Mesendoderm (in vitro differentiated cells): Measurements from ENCODE around the gene MT1X.

Source experiments
- DNase-seq: peaks from one replicate; pipeline ENCODE4 v3.0.0; 2013
- H2AK5ac ChIP-seq: 2 replicates; pipeline ENCODE4 v1.6.1; 2013; ENCODE audit warnings: low read length, inconsistent platforms
- H2BK120ac ChIP-seq: 2 replicates; pipeline ENCODE4 v1.6.1; 2013; ENCODE audit warnings: low read depth, mild to moderate bottlenecking, low read length, moderate library complexity, mixed read lengths
- H2BK15ac ChIP-seq: replicated peaks from 2 replicates; pipeline ENCODE4 v1.6.1; 2013; ENCODE audit warnings: low read depth, mild to moderate bottlenecking, moderate library complexity
- H2BK5ac ChIP-seq: 2 replicates; pipeline ENCODE4 v1.6.1; 2013; ENCODE audit warnings: low read length, inconsistent platforms
- H3K18ac ChIP-seq: 2 replicates; pipeline ENCODE4 v1.6.1; 2013; ENCODE audit warnings: mild to moderate bottlenecking, low read length, mixed read lengths
- H3K23ac ChIP-seq: one replicate; pipeline ENCODE4 v1.6.1; 2013; ENCODE audit warnings: low read length
- H3K27ac ChIP-seq: 2 replicates; pipeline ENCODE4 v1.5.1; 2013; ENCODE audit warnings: low read depth, mild to moderate bottlenecking, inconsistent platforms, low read length, moderate library complexity
- H3K27me3 ChIP-seq: 2 replicates; pipeline ENCODE4 v1.6.1; 2013; ENCODE audit warnings: low read length, control low read depth, mild to moderate bottlenecking, inconsistent platforms; ENCODE audit not compliant: insufficient read depth, poor library complexity
- H3K36me3 ChIP-seq: 2 replicates; pipeline ENCODE4 v1.6.1; 2013; ENCODE audit warnings: low read length, inconsistent platforms; ENCODE audit not compliant: control insufficient read depth, insufficient read depth
- H3K4ac ChIP-seq: one replicate; pipeline ENCODE4 v1.6.1; 2013; ENCODE audit warnings: low read depth, mild to moderate bottlenecking, low read length, moderate library complexity
- H3K4me1 ChIP-seq: 2 replicates; pipeline ENCODE4 v1.6.1; 2013; ENCODE audit warnings: low read depth, low read length, inconsistent platforms; ENCODE audit not compliant: control insufficient read depth
- H3K4me2 ChIP-seq: 2 replicates; pipeline ENCODE4 v1.6.1; 2013; ENCODE audit warnings: low read length
- H3K4me3 ChIP-seq: 2 replicates; pipeline ENCODE4 v1.5.1; 2013; ENCODE audit warnings: mild to moderate bottlenecking, low read length
- H3K56ac ChIP-seq: one replicate; pipeline ENCODE4 v1.6.1; 2013; ENCODE audit warnings: low read length
- H3K79me1 ChIP-seq: 2 replicates; pipeline ENCODE4 v1.6.1; 2013; ENCODE audit warnings: low read length, inconsistent platforms
- H3K79me2 ChIP-seq: 2 replicates; pipeline ENCODE4 v1.6.1; 2013; ENCODE audit warnings: mild to moderate bottlenecking, low read length; ENCODE audit not compliant: control insufficient read depth, insufficient read depth
- H3K9ac ChIP-seq: 2 replicates; pipeline ENCODE4 v1.6.1; 2013; ENCODE audit warnings: low read length, inconsistent platforms
- H4K5ac ChIP-seq: one replicate; pipeline ENCODE4 v1.6.1; 2013; ENCODE audit warnings: low read length
- H4K8ac ChIP-seq: one replicate; pipeline ENCODE4 v1.6.1; 2013; ENCODE audit warnings: low read depth, mild to moderate bottlenecking, control low read depth, low read length, moderate library complexity
- WGBS: extraction: QIAGEN DNeasy Blood & Tissue Kit; methylation state at CpG from one replicate; pipeline ENCODE4 v1.1.7; 2013; ENCODE audit warnings: low lambda C conversion rate, missing lambda C conversion rate; ENCODE audit not compliant: insufficient coverage; ENCODE audit errors: extremely low coverage; 5-methylcytosine and 5-hydroxymethylcytosine counted together

Gene MT1X

GRCh38 chr16:56649271-56649670 lies 33.0 kb upstream of the MT1X start:
- Histone ChIP-seq H4K8ac (no peak overlapping the region), H3K23ac (no peak overlapping the region), H2BK15ac (no peak overlapping the region), H2BK120ac (no peak overlapping the region), H2BK5ac (no peak overlapping the region), H3K9ac (no peak overlapping the region), H3K18ac (no peak overlapping the region), H3K56ac (no peak overlapping the region), H3K4me2 (no peak overlapping the region), H3K79me2 (no peaks in the 10 kb centered on the region), H3K27me3 (peaks cover 49% of the 10 kb centered on the region), H3K36me3 (no peaks in the 10 kb centered on the region), H3K27ac (no peak overlapping the region), H3K4me3 (no peak overlapping the region), H3K4me1 (no peaks in the 10 kb centered on the region), H3K4ac (no peak overlapping the region), H3K79me1 (no peaks in the 10 kb centered on the region), H2AK5ac (no peak overlapping the region), H4K5ac (no peak overlapping the region)
- no CpG with 5 or more reads among the region's 2 CpGs for WGBS
- DNase-seq: no peak

- Histone ChIP-seq H4K8ac (no peak overlapping the region), H2BK5ac (no peak overlapping the region), H3K23ac (no peak overlapping the region), H3K27ac (no peak overlapping the region), H3K36me3 (no peaks in the 10 kb centered on the region), H3K56ac (no peak overlapping the region), H3K27me3 (peaks cover 44% of the 10 kb centered on the region), H4K5ac (no peak overlapping the region), H2BK15ac (no peak overlapping the region), H3K18ac (no peak overlapping the region), H3K9ac (no peak overlapping the region), H3K4me1 (no peaks in the 10 kb centered on the region), H2BK120ac (no peak overlapping the region), H3K4me3 (no peak overlapping the region), H3K79me1 (no peaks in the 10 kb centered on the region), H2AK5ac (no peak overlapping the region), H3K79me2 (no peaks in the 10 kb centered on the region), H3K4me2 (no peak overlapping the region), H3K4ac (no peak overlapping the region)
- WGBS: no CpG with 5 or more reads among the region's 3 CpGs
- no peak for DNase-seq
These were observed 32.5 kb upstream of the MT1X start for GRCh38 chr16:56649820-56650219.

- Histone ChIP-seq H3K18ac (no peak within 1 kb of the TSS), H2BK15ac (no peak within 1 kb of the TSS), H3K4ac (no peak within 1 kb of the TSS), H3K27me3 (peaks cover 28% of the 10 kb centered on the region), H3K9ac (no peak within 1 kb of the TSS), H3K27ac (no peak within 1 kb of the TSS), H3K79me2 (no peaks in the 10 kb centered on the region), H3K23ac (no peak within 1 kb of the TSS), H3K4me2 (no peak within 1 kb of the TSS), H4K5ac (no peak within 1 kb of the TSS), H2AK5ac (no peak within 1 kb of the TSS), H4K8ac (no peak within 1 kb of the TSS), H3K56ac (no peak within 1 kb of the TSS), H2BK120ac (no peak within 1 kb of the TSS), H2BK5ac (no peak within 1 kb of the TSS), H3K4me1 (no peaks in the 10 kb centered on the region), H3K36me3 (no peaks in the 10 kb centered on the region), H3K79me1 (no peaks in the 10 kb centered on the region), H3K4me3 (no peak within 1 kb of the TSS)
- DNase-seq: no peak
- WGBS: no CpG with 5 or more reads among the region's 7 CpGs
These were observed 30.7 kb upstream of the MT1X start, which contains the start of gene MT1B for GRCh38 chr16:56651586-56651985. TSS of gene MT1B (plus strand) at chr16:56651886. CDS start at chr16:56651954, 68 bp downstream.

GRCh38 chr16:56652600-56652999 lies 29.7 kb upstream of the MT1X start:
- Histone ChIP-seq H3K23ac (no peak overlapping the region), H2BK120ac (no peak overlapping the region), H3K4me3 (no peak overlapping the region), H3K36me3 (no peaks in the 10 kb centered on the region), H3K18ac (no peak overlapping the region), H3K79me2 (no peaks in the 10 kb centered on the region), H2AK5ac (no peak overlapping the region), H2BK5ac (no peak overlapping the region), H4K8ac (no peak overlapping the region), H3K27me3 (peaks cover 19% of the 10 kb centered on the region), H3K27ac (no peak overlapping the region), H3K4ac (no peak overlapping the region), H3K9ac (no peak overlapping the region), H3K4me2 (no peak overlapping the region), H3K79me1 (no peaks in the 10 kb centered on the region), H4K5ac (no peak overlapping the region), H2BK15ac (no peak overlapping the region), H3K56ac (no peak overlapping the region), H3K4me1 (no peaks in the 10 kb centered on the region)
- no peak for DNase-seq
- WGBS: no CpG with 5 or more reads among the region's 1 CpG

GRCh38 chr16:56653218-56653617 lies 29.1 kb upstream of the MT1X start:
- no peak overlapping the region for H2BK15ac ChIP-seq
- H3K27me3 ChIP-seq: peaks cover 15% of the 10 kb centered on the region
- peaks cover 2% of the 10 kb centered on the region for H3K4me1 ChIP-seq
- no peak overlapping the region for H3K4me2 ChIP-seq
- H3K27ac ChIP-seq: no peak overlapping the region
- H2BK5ac ChIP-seq: no peak overlapping the region
- DNase-seq: no peak
- H2AK5ac ChIP-seq: no peak overlapping the region
- H4K8ac ChIP-seq: no peak overlapping the region
- no peak overlapping the region for H2BK120ac ChIP-seq
- WGBS: no CpG with 5 or more reads among the region's 7 CpGs
- H3K36me3 ChIP-seq: no peaks in the 10 kb centered on the region
- no peak overlapping the region for H3K23ac ChIP-seq
- no peaks in the 10 kb centered on the region for H3K79me1 ChIP-seq
- H3K79me2 ChIP-seq: no peaks in the 10 kb centered on the region
- H3K9ac ChIP-seq: no peak overlapping the region
- no peak overlapping the region for H4K5ac ChIP-seq
- no peak overlapping the region for H3K56ac ChIP-seq
- H3K18ac ChIP-seq: no peak overlapping the region
- no peak overlapping the region for H3K4me3 ChIP-seq
- no peak overlapping the region for H3K4ac ChIP-seq

GRCh38 chr16:56657555-56658326 lies 24.5 kb upstream of the MT1X start, which contains the start of gene MT1F:
TSS of gene MT1F (plus strand) at chr16:56657959. CDS start at chr16:56658059, 100 bp downstream.
- H4K8ac ChIP-seq: no peak within 1 kb of the TSS
- H4K5ac ChIP-seq: no peak within 1 kb of the TSS
- H2AK5ac ChIP-seq: no peak within 1 kb of the TSS
- H3K27ac ChIP-seq: no peak within 1 kb of the TSS
- no peaks in the 10 kb centered on the region for H3K36me3 ChIP-seq
- no peak within 1 kb of the TSS for H2BK120ac ChIP-seq
- peak within 1 kb of the TSS; percentile 90 for H3K56ac ChIP-seq
- H3K4me1 ChIP-seq: peaks cover 2% of the 10 kb centered on the region
- no peak within 1 kb of the TSS for H3K18ac ChIP-seq
- no peaks in the 10 kb centered on the region for H3K79me1 ChIP-seq
- no peak within 1 kb of the TSS for H2BK15ac ChIP-seq
- H3K4ac ChIP-seq: no peak within 1 kb of the TSS
- DNase-seq: peak; percentile 90
- H3K27me3 ChIP-seq: peaks cover 45% of the 10 kb centered on the region
- H3K23ac ChIP-seq: no peak within 1 kb of the TSS
- H3K79me2 ChIP-seq: no peaks in the 10 kb centered on the region
- H2BK5ac ChIP-seq: no peak within 1 kb of the TSS
- H3K4me2 ChIP-seq: peak within 1 kb of the TSS; percentile 33
- H3K4me3 ChIP-seq: peak within 1 kb of the TSS; percentile 37
- peak within 1 kb of the TSS; percentile 63 for H3K9ac ChIP-seq
- WGBS: no CpG with 5 or more reads among the region's 46 CpGs
